Stimulated activated CD4-positive, alpha-beta T cell treated with anti-CD3 and anti-CD28 coated beads, Interleukin-2, amount 100 ng/mL, for 24 hours (primary cell): ENCODE measurements around the gene ARHGAP10.
A peak's percentile ranks its signal among the peaks of the same experiment; 100 is the strongest.

Experiments
- DNase-seq, 2 donors: peaks; one replicate each; pipeline ENCODE4 v3.0.0-alpha.2; 2020

ARHGAP10 gene

DNA sequence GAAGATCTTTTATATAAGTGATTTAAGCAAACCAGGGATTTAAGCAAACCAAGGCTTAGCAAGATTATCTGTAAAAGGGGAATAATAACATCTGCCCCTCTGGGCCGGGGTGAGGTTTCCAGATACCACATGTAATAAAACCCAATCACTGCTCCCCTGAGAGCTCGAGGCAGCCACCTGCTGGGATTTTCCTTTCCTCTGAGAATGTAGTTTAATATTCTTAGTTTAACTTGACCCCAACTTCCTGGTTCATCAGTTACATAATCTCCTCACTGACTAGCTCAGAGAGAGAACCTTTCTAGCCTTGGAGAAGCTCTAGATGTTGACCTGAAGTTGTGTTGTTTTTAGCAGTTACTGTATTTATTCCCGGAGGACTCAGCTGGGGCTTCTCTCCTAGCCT, 322.4 kb downstream of the ARHGAP10 start:
- no peak for DNase-seq

DNA sequence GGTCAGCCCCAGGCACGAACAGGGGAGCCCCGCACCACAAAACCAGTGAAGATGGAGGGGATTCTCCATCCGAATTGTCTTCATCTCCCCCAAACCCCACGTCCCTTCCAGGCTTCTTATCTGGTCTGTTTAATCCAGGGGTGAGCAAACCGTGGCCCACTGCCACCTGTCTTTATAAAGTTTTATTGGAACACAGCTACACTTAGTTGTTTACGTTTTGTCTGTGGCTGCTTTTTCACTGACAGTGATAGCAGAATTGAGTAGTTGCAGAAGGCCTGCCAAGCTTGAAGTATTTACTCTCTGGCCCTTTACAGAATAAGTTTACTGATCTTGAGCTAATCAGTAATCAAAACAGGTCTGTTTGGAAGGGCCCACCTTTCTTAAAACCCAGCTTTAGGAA, 324.0 kb downstream of the ARHGAP10 start:
- no peak for DNase-seq

DNA sequence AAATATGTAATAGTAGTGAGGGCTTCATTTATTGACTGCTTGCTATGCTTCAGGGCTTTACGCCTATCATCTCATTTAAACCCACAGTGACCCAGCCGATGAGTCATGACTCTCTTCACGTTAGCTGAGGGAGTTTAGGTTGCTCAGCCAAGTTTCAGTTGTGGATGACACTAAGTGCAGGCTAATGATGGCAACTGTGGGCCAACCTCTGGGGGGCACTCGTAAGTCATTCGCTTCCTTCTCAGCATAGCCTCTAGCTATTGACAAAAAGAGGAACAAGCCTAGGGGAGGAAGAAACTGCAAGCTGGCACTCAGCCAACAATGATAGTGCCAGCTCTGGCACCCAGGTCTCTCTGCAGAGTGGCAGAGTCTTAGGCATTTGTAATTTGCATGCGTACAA, 325.0 kb downstream of the ARHGAP10 start:
- peak; percentile 59 to 66 for DNase-seq

DNA sequence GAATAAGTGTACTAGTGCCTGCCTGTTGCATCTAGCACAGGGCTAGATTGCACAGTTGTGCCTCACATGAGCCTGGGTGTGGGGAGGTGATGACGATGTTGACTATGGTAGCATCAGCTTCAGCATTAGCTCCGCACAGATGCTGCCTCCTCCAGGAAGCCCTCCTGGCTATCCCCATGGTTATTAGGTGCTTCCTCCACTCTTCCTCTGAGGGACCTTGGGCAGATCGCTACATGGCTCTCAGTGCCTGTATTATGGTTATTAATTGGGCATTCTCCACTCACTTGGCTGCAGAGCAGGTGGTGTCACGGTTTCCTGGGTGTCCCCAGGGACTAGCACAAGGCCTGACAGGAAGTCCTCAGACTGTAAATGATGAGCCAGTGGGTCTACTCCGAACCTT, 325.6 kb downstream of the ARHGAP10 start:
- no peak for DNase-seq

DNA sequence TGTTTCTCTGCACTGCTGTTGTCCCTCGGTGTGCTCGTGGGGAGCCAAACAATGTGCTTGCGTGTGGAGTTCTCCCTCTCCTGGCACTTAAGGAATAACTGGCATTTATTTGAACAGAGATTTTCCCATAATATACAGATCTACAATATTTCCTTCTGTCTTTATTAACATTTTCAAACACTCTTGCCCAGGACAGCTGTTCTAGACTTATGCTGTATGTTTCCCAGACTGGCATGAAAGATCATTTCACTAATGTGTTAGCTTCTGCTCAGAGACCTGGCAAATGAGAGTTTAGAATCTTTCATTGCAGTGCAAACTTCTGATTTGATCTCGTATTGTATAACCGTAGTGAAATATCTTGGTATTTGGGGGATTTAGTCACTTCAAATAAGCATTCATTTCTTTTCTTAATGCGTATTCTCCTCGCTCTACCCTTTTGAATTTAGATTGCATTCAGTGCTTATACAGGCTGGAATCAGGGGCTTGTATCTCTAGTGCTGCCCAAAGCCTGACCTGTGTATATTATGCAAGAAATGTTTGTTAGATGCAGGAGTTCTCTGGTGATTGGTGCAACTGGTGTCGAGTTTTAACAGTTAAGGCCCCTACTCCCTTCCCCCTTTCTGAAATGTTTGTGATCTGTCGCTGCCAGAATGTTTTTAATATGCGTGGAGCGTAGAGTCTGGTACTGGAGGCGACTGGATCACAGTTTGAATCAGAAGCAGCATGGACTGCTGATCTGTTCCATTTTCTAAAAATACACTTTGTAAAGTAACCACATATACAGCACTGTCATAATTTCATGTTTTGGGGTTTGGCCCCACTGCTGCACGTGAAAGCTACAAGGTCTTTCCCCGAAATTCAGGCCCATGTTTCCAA, 326.3 kb downstream of the ARHGAP10 start:
- no peak for DNase-seq

DNA sequence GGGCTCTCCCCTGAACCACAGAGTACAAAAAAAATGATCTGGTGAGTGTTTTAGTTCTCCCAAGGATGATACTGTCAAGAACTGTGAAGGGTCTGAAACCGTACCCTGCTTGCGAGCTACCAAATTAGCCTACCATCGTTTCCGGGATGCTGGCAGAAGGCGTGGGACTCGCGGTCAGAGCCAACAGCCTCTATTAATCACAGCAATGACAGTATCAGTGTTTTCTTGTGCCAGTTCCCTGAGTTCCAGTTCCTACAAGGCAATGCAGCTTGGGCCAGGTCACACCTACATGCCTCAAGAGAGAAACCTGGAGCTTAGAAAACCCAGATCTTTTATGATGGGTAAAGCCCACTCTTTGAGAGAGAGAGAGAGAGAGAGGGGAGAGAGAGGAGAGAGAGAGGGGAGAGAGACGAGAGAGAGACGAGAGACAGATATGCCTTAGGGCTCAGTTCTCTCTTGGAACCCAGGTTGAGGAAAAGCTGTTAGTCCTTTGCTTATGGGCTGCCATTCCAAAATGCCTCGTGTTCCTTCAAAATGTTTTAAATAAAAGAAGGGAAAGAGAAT, 327.8 kb downstream of the ARHGAP10 start:
- no peak for DNase-seq

DNA sequence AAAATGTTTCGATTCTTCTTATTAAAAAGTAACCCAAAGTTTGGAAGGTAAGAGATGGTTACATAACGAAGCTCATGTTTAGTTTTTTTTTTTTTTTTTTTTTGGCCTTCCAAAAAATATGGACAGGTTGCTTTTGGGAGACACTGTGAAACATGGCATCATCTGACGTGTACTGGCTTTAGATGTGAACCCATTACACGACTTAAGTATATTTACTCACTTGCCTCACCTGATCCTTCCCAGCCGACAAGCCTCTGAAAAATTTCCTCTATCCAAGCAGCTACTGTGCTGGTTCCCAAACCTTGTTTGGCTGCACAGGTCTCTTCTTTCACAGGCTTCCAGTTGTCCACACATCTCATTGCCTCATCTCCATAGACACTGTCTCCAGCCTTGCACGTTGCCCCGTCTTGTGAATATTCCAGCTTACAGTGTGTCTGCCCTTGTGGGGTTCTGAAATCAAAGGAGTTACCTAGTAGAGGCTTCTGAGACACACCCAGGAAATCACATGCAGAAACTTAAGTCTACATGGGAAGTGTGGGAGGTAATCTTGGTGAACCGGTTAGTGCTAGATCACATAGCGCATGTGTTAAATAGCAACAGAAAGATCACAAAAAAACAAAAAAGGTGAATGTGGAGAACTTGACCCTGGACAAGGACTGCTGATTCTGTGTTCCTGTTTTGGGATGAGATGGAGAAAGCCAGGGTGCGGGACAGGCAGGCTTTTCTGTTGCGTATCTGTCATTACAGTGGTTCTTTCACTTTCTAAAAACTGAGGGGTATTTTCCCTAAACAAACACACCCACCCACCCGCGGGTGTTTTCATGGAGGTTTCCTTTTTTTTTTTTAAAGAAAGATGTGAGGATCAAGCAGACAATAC, 328.6 kb downstream of the ARHGAP10 start:
- DNase-seq: peak in 1 of 2 donors; percentile 4

DNA sequence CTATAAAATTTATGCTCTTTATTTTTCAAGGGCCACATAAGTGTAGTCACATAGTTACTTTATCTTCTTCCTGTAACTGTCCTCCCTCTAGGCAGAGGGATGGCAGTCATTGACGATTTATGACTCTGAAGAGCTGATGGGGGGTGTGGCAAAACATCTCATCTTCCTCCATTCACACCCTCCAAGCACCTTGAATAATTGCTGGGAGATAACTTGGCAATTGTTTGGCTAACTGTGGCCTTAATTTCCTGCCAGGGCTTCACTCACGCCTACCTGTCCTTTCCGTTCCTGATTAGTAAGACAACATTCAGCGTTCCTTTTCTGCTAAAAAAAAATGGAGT, 329.2 kb downstream of the ARHGAP10 start:
- DNase-seq: no peak

DNA sequence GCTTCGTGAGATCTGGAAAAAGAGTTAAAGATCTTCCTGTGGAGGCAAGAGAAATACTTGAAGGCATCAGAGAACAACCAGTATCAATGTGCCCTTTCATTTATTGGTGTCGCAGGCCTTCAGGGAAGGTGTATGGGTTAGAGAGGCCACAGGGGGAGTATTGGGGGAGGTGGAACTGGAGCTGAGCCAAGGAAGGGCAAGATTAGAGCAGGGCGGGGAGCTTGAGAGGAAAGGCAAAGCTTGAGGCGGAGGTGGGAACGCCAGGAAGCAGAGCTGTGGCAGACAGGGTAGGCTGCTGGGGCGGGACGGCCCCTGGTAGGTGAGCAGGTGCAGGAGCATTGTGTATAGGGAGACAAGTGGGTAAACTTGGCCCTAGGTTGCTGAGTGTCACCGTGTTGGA, 329.9 kb downstream of the ARHGAP10 start:
- no peak for DNase-seq

DNA sequence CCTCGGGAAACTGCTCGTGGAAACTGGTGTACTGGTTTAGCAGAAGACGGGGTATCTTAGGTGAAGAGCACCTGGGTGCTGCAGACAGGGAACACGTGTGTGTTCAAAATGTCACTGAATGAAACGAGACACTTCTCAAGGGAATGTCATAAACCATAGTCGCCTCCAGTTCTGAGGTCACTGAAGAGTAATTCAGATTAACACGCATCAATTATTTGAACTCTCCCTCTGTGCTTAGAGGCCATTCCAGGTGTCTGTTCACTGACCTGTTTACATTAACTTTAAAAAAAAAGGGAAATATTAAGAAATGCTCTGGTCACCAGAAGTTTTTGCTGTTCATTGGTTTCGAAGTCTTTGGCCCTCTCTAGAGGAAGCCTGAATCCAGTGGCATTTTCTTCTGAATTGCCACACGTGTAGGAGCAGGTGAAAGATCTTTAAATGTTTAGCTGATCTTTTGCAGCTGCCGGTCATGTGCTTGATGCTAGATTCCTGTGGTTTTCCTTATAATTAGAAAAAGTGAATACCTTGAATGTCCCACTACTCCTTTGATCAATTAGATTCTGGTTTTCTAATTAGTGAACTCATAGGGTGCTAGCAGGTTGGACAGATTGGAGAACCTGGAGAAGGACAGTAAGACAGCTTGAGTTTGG, 330.5 kb downstream of the ARHGAP10 start:
- DNase-seq: no peak

DNA sequence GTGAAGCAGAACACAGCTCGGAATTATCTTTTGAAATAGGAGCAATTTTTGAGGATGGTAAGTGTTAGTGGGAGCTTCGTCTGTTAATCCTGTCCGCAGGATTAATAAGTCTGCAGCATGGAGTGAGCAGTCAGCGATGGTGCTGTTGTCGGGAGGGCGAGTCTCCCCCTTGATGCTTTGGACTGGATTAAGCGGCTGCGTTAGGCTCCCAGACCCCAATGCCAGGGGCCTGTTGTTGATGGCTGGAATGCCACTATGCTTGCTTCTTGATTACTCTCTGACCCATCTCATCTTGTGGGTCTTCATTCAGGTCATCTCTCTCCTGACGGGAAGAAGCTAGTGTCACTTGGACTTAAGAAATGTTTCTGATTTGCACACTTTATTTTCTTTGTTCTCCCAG, 332.6 kb downstream of the ARHGAP10 start:
- no peak for DNase-seq

DNA sequence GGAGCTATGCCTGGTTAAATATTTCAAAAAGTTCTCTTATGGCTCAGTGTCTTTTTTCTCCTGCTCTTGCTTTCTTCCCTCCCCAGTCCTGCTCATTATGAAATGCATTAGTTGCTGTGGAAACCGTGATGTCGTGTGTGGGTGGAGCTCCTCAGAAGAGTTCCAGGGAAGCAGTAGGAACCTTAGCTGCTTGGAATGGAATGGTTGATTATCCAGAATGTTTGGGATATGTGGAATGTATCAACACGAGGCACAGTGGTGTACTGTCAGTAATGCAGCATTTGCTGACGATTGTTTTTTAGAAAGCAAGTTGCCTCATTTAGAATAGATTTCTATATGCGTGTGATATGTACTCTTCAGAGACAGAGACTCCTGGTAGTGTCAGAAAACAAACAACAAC, 333.2 kb downstream of the ARHGAP10 start:
- DNase-seq: no peak

DNA sequence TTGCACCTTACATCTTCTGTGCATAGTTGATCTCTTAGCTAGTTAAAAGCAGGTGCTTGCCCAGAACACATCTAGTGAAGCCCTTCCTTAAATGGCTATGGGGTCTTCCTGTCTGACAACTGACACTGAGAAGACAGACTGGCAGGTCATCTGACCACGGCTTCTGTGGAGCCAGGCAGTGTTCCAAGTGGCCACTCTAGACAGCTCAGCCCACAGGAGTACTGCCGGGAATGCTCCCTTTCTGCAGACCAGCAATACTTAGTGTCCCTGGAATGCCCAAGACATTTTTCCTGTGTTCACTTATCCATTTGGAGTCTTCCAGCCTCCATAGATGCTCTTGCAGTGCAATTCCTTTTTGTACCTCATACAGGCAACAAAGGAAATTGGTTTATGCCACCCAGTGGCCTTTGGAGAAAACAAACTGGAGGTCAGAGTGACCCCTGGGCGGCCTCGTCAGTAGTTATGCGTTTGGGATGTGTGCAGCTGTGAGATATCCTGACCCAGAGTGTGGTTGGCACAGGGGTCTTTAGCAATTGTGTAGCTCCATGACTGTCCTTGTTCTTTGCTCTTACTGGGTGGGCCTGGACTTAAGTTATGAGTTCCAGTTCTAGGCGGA, 335.5 kb downstream of the ARHGAP10 start:
- DNase-seq: no peak

DNA sequence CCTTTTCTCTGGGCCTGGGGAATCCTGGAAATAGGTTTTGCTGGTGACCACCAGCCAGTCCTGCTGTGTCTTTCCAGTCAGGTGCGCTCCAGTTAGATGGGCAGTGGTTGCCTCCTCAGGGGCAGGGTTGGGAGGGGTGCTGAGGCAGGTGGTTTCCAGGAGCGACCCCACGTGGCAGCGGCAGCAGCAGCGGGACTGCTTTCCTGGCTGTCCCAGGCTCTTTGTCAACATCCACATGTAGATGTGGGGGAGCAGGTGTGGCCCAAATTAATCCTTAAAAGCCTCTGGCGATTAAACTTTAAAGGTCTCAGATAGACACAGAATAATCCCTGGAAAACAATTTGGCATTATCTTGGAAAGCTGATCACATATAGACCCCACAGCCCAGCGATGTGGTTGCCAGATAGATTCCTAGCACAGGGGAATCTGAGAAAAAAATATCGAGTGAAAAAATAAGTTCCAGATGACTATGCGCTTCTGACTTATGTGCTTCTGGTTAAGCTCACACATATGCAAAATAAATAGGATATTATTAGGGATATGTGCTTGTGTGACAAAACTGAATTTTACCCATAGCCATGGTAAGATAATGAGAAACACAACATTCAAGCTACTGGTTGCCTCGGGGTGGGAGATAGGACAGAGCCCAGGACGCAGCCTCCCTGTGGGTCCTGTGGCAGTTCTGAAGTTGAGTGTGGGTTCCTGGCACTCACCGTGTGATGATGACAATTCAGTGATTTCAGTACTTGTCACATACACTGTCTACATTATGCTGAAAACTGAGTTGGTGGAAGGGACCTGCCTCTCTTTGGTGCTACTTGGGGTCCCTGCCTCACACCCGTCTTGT, 336.4 kb downstream of the ARHGAP10 start:
- no peak for DNase-seq

DNA sequence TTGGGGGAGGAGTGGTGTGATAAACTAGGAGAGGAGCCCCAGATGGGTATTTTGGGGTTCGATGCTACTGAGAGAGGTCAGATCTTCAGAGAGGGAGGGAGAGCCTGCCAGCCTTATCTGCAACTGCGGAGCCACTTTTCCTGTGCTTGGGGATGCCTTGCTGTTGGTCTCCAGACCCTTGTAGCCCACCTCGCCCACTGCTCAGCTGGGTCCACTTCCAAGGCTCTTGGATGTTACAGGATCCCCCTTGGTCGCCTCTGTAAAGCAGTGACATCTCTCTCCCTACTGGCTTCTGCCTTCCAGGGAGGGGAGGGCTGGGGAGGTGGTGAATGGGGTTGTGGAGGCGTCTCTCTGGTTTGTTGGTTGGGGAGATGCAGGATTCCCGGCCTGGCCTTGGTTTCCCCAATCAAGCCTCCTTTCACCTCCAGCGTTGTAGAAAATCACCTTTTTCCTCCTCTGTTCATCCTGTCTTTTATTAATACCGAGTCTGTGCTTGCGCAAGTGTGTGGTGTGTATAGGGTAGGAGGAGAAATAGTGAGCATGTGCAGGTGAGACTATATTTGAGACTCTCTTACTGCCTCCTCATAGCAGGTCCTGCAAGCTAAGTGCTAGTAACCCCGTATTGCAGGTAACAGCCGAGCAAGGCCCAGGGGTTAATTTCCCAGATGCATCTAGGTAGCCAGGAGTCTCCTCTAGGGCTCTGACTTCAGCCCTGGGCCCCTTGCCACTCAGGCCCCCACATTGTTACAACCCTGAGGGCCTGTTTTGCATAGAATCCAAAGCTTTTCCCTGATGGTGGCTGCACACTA, 337.4 kb downstream of the ARHGAP10 start:
- DNase-seq: no peak

DNA sequence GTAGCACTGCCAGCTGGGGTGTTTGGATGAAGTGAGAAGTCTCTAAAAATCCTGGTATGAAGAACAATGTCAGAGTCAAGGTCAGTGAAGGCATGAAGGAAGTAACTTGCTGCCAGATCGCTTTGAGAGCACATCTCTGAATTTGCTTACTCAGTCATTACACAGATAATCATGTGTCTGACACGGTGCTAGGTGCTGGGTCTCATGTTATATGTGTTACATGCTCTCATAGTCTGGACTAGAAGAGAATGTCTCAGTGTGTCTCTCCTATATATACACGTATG, 337.9 kb downstream of the ARHGAP10 start:
- no peak for DNase-seq

DNA sequence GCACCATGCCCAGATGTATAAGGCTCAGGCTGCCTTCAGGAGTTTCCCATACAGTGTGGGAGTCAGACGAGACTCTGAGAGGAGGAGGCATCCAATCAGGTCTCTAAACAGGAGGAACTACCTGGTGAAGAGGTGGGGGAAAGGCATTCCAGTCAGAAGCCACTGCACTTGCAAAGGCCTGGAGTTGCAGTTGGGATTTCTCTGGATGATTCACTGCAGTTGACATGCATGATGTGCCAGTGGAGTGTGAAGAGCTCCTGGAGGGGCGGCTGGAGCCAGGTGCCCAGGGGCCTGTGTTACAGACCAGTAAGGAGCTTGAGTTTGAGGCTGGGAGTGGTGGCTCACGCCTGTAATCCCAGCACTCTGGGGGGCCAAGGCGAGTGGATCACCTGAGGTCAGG, 339.1 kb downstream of the ARHGAP10 start:
- DNase-seq: no peak

DNA sequence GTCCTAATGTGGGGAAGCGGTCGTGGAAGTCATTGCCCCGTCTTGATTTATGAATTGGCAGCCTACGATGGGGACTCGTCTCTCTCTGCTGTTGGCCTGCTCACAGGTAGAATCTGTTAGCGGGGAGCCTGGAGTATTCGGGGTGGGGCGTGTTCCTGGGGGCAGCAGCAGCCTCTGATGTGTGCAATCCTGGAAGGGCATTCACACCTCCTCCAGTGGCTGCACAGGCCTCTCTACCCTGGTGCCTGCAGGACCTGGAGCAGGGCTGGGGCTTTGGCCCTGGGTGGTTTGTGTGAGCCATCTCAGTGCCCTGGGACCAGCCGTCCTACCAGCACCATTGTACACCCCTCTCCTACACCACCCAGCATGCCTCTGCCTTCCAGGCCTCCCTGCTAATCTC, 340.9 kb downstream of the ARHGAP10 start:
- no peak for DNase-seq

DNA sequence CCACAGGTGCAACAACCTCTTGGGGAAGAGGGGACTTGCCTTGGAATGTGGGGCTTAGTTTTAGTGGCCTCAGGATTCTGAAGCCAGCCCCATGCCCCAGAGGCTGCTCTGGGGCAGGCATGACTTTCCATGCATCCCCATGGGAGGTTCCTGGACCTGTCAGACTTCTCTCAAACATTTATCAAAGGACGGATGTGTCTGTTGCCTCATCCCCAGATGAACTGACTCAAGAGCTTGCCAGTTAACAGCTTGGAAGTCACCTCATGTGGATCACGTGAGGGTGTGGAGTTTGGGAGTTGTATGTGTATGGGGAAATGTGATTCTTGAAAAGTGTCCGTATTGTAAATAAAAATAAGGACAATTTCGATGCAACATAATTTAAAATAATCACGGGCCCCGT, 341.5 kb downstream of the ARHGAP10 start:
- DNase-seq: no peak

DNA sequence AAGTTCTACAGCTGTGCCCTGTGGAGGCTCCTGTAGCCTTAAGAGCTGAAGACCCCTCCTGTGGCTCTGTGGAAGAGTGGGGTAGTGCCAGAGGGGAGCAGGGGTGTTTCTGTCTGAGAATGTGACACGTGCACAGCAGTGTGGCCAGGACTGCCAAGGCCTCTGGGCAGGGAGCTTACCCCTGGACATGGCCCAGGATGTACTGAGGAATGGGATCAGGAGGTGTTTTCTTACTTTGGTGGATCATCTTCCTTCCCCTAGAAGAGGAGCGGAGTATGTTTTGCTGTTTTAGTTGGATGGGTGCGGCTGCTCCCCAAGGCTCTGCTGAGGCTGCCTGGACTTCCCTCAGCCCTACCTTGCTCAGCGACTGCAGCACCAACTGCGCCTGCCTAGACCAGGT, 342.6 kb downstream of the ARHGAP10 start:
- DNase-seq: no peak

DNA sequence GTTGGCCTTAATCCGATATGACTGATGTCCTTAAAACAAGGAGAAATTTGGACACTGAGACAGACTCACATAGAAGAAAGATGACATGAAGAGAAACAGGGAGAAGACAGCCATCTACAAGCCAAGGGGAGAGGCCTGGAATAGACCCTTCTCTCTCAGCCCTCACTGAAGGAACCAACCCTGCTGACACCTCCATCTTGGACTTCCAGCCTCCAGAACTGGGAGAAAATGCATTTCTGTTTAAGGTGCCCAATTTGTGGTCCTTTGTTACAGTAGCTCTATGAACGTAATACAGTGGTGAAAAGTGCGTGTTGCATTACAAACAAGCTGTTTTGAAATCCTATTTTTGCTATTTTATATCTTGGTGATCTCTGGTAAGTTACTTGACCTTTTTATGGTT, 343.6 kb downstream of the ARHGAP10 start:
- no peak for DNase-seq
